PC-9 (cell line): Measurements from ENCODE around the gene EPB41L4B. TPM values are rescaled to one million over a fixed set of nuclear protein-coding genes. Genes with fewer than 3 reads are reported as not detected.

Experiments used
- BruUV-seq: library from RNA; stranded (reverse); fragments of 400-500 nt; replicated peaks from 2 replicates; lab custom pipeline; 2021; lab: Mats Ljungman, UMichigan
- CTCF ChIA-PET: fragments of 300-600 bp; sonication (Branson Sonifier 250); formaldehyde crosslinking; loops from one replicate; lab custom pipeline; 2022; ENCODE audit warnings: antibody characterized with exemption; lab: Charles Lee
- POLR2A ChIA-PET: fragments of 300-600 bp; sonication (Branson Sonifier 250); formaldehyde crosslinking; loops from one replicate; lab custom pipeline; 2022; ENCODE audit warnings: antibody characterized with exemption; ENCODE audit not compliant: unreplicated experiment; lab: Charles Lee
- DNase-seq, 2 experiments: peaks; one replicate each; pipeline versions ENCODE4 v3.0.0 to v3.0.0-alpha.2; 2015 to 2022; ENCODE audit warnings: mixed read lengths in 1 of 2
- H2AFZ ChIP-seq: fragments of 200-600 bp; sonication (generic); 2 replicates; pipeline ENCODE4 v1.8.1; 2017; ENCODE audit warnings: antibody characterized with exemption
- H3F3A ChIP-seq: fragments of 200-600 bp; sonication (generic); 2 replicates; pipeline ENCODE4 v1.8.1; 2017; ENCODE audit warnings: antibody characterized with exemption, mild to moderate bottlenecking, low read depth; ENCODE audit not compliant: insufficient read depth
- H3K27ac ChIP-seq: fragments of 200-600 bp; sonication (generic); 2 replicates; pipeline ENCODE4 v1.6.1; 2016; ENCODE audit warnings: mixed run types
- H3K27me3 ChIP-seq: fragments of 200-600 bp; sonication (generic); 2 replicates; pipeline ENCODE4 v1.6.1; 2016; ENCODE audit warnings: low read depth, mixed run types; ENCODE audit not compliant: insufficient read depth
- H3K36me3 ChIP-seq: fragments of 200-600 bp; sonication (generic); 2 replicates; pipeline ENCODE4 v1.6.1; 2016; ENCODE audit warnings: low read depth, mixed run types
- H3K4me1 ChIP-seq: fragments of 200-600 bp; sonication (generic); replicated peaks from 2 replicates; pipeline ENCODE4 v1.6.1; 2016; ENCODE audit warnings: mixed run types; ENCODE audit not compliant: insufficient read depth
- H3K4me2 ChIP-seq: fragments of 200-600 bp; sonication (generic); 2 replicates; pipeline ENCODE4 v1.6.1; 2017; ENCODE audit warnings: mixed run types
- H3K4me3 ChIP-seq: fragments of 200-600 bp; sonication (generic); 2 replicates; pipeline ENCODE4 v1.6.1; 2016; ENCODE audit warnings: mixed run types
- H3K79me2 ChIP-seq: fragments of 200-600 bp; sonication (generic); 2 replicates; pipeline ENCODE4 v1.6.1; 2017; ENCODE audit warnings: low read depth, mixed run types
- H3K9me2 ChIP-seq: fragments of 200-600 bp; sonication (generic); 2 replicates; pipeline ENCODE4 v1.8.1; 2017; ENCODE audit warnings: mild to moderate bottlenecking; ENCODE audit not compliant: insufficient read depth
- H3K9me3 ChIP-seq: fragments of 200-600 bp; sonication (generic); 2 replicates; pipeline ENCODE4 v1.8.1; 2016; ENCODE audit warnings: low read depth; ENCODE audit not compliant: insufficient read depth
- H4K20me1 ChIP-seq: fragments of 200-600 bp; sonication (generic); 2 replicates; pipeline ENCODE4 v1.8.1; 2017; ENCODE audit not compliant: insufficient read depth
- EZH2 ChIP-seq: fragments of 200-600 bp; sonication (generic); IDR thresholded peaks from 2 replicates; pipeline ENCODE4 v1.8.0; 2017; ENCODE audit warnings: antibody characterized with exemption, low read depth
- intact Hi-C: fragments of 100-400 bp; cut with micrococcal nuclease; formaldehyde crosslinking; loops from one replicate; pipeline ENCODE4 v1.10.0; 2022; ENCODE audit not compliant: unreplicated experiment
- total RNA-seq: library from RNA; stranded (reverse); gene quantifications from 2 replicates; pipeline ENCODE4 v1.2.3, GENCODE V29; 2021
- TF ChIP-seq, protein P1 (sequence below): fragments of 200-600 bp; sonication (generic); conservative IDR thresholded peaks from 2 replicates; pipeline ENCODE4 v1.6.1; 2017; ENCODE audit warnings: mixed run types, antibody characterized with exemption, mild to moderate bottlenecking, moderate library complexity

The EPB41L4B gene
- total RNA-seq, 1 experiment from 2014 or later = 4.2 TPM

GRCh38 chr9:109239240-109239639 is 81.6 kb downstream of the EPB41L4B start:
- no peaks in the 10 kb centered on the region for H3K27me3 ChIP-seq
- no peaks in the 10 kb centered on the region for H3K36me3 ChIP-seq
- POLR2A ChIA-PET = no interaction called here
- H3K79me2 ChIP-seq = no peaks in the 10 kb centered on the region
- peaks cover 13% of the 10 kb centered on the region; the same call in 1 of the 2 replicates for H3K4me1 ChIP-seq
- H3K9me3 ChIP-seq = no peaks in the 10 kb centered on the region
- peaks cover 5% of the 10 kb centered on the region; the same call in 1 of the 2 replicates for H3F3A ChIP-seq
- no peak overlapping the region for H3K27ac ChIP-seq
- H4K20me1 ChIP-seq = no peaks in the 10 kb centered on the region
- BruUV-seq = no TSS peak
- intact Hi-C loops = no loop called here
- no peak overlapping the region for H2AFZ ChIP-seq
- TF ChIP-seq EZH2 = no peak
- TF ChIP-seq, protein P1, sequence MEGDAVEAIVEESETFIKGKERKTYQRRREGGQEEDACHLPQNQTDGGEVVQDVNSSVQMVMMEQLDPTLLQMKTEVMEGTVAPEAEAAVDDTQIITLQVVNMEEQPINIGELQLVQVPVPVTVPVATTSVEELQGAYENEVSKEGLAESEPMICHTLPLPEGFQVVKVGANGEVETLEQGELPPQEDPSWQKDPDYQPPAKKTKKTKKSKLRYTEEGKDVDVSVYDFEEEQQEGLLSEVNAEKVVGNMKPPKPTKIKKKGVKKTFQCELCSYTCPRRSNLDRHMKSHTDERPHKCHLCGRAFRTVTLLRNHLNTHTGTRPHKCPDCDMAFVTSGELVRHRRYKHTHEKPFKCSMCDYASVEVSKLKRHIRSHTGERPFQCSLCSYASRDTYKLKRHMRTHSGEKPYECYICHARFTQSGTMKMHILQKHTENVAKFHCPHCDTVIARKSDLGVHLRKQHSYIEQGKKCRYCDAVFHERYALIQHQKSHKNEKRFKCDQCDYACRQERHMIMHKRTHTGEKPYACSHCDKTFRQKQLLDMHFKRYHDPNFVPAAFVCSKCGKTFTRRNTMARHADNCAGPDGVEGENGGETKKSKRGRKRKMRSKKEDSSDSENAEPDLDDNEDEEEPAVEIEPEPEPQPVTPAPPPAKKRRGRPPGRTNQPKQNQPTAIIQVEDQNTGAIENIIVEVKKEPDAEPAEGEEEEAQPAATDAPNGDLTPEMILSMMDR = no peak
- no peaks in the 10 kb centered on the region for H3K9me2 ChIP-seq
- H3K4me3 ChIP-seq = no peak overlapping the region
- CTCF ChIA-PET = no interaction called here
- no peak overlapping the region for H3K4me2 ChIP-seq
- DNase-seq = no peak

GRCh38 chr9:109238655-109239054 is 82.2 kb downstream of the EPB41L4B start:
- Histone ChIP-seq H3K4me1 (peaks cover 13% of the 10 kb centered on the region; the same call in 1 of the 2 replicates), H3K9me3 (no peaks in the 10 kb centered on the region), H3K27me3 (no peaks in the 10 kb centered on the region), H2AFZ (no peak overlapping the region), H3K9me2 (no peaks in the 10 kb centered on the region), H3F3A (peaks cover 5% of the 10 kb centered on the region; the same call in 1 of the 2 replicates), H3K4me3 (no peak overlapping the region), H3K4me2 (no peak overlapping the region), H3K36me3 (no peaks in the 10 kb centered on the region), H3K79me2 (no peaks in the 10 kb centered on the region), H3K27ac (no peak overlapping the region), H4K20me1 (no peaks in the 10 kb centered on the region)
- TF ChIP-seq, protein P1 = no peak
- TF ChIP-seq EZH2 = no peak
- CTCF ChIA-PET = interaction anchor here (0.7 kb wide), 1 partner anchor 191 kb away, joined by 8 read pairs; no protein-coding TSS in a partner anchor
- no TSS peak for BruUV-seq
- DNase-seq = no peak
- intact Hi-C loops = no loop called here
- POLR2A ChIA-PET = no interaction called here

DNA sequence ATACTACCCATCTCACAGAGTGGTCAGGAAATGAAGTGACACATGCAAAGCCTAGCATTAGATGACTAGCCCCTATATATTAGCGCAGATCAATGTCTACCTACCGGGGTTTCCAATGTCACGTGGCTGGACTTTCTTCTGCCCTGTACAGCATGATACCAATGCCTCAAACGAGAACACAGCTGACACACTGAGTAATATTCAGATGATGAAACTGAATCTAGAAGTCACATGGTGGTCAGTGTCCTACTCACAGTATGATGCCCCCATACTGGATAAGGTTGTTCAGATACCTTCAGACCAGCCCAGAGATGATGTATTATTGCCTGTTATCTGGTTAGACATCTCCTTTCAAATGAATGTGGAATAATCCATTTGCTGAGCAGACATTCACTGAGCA is 82.7 kb downstream of the EPB41L4B start:
- BruUV-seq = no TSS peak
- intact Hi-C loops = no loop called here
- no peaks in the 10 kb centered on the region for H3K9me3 ChIP-seq
- no peak overlapping the region for H3K27ac ChIP-seq
- POLR2A ChIA-PET = no interaction called here
- H4K20me1 ChIP-seq = no peaks in the 10 kb centered on the region
- H2AFZ ChIP-seq = no peak overlapping the region
- no peak for TF ChIP-seq EZH2
- TF ChIP-seq, protein P1 = no peak
- no peak overlapping the region for H3K4me3 ChIP-seq
- H3K79me2 ChIP-seq = no peaks in the 10 kb centered on the region
- DNase-seq = no peak
- no peaks in the 10 kb centered on the region for H3K36me3 ChIP-seq
- H3K4me1 ChIP-seq = peaks cover 14% of the 10 kb centered on the region; the same call in 1 of the 2 replicates
- H3K4me2 ChIP-seq = no peak overlapping the region
- CTCF ChIA-PET = interaction anchor here (0.7 kb wide), 1 partner anchor 190 kb away, joined by 8 read pairs; no protein-coding TSS in a partner anchor
- no peaks in the 10 kb centered on the region for H3K9me2 ChIP-seq
- H3F3A ChIP-seq = peaks cover 8% of the 10 kb centered on the region; the same call in 1 of the 2 replicates
- H3K27me3 ChIP-seq = no peaks in the 10 kb centered on the region
